Urothelium cell line (cell line): ENCODE results near the gene GDF10.

Experiments
- DNase-seq: peaks from one replicate; pipeline ENCODE4 v3.0.0; 2011; ENCODE audit warnings: low spot score, mixed read lengths
- FAIRE-seq: peaks from 2 replicates; lab custom pipeline; 2011; peaks lifted over from hg19 to GRCh38; lab: Jason Lieb, UNC

GDF10 gene

GRCh38 chr10:47291682-47292081 is 8.3 kb upstream of the GDF10 start:
- DNase-seq (no peak), FAIRE-seq (no peak)

- DNase-seq (no peak), FAIRE-seq (no peak)
Observed at GRCh38 chr10:47294057-47294456, 5.9 kb upstream of the GDF10 start.

- no peak for FAIRE-seq
- DNase-seq, result no peak
Observed at GRCh38 chr10:47294501-47294900, 5.5 kb upstream of the GDF10 start.

GRCh38 chr10:47295411-47295810 is 4.6 kb upstream of the GDF10 start:
- FAIRE-seq (no peak), DNase-seq (no peak)

GRCh38 chr10:47296156-47296894 is 3.7 kb upstream of the GDF10 start:
- FAIRE-seq (no peak), DNase-seq (no peak)

- FAIRE-seq, result no peak
Observed at GRCh38 chr10:47296941-47297340, 3.1 kb upstream of the GDF10 start.

GRCh38 chr10:47297866-47298540 is 2.0 kb upstream of the GDF10 start:
- FAIRE-seq, result no peak
- no peak for DNase-seq

More at GRCh38 chr10:47296941-47297340, 3.1 kb upstream of the GDF10 start:
- DNase-seq, result no peak

- no peak for DNase-seq
- no peak for FAIRE-seq
Observed at GRCh38 chr10:47298715-47299114, 1.3 kb upstream of the GDF10 start.

GRCh38 chr10:47300429-47300931 is 483 bp downstream of the GDF10 start:
- DNase-seq (peak; percentile 27), FAIRE-seq (no peak)

GRCh38 chr10:47301833-47302232 is 1.8 kb downstream of the GDF10 start:
- FAIRE-seq, result no peak
- DNase-seq, result no peak

- FAIRE-seq (no peak), DNase-seq (no peak)
Observed at GRCh38 chr10:47303105-47303504, 3.1 kb downstream of the GDF10 start.

- DNase-seq, result no peak
- FAIRE-seq, result no peak
Observed at GRCh38 chr10:47303866-47304265, 3.9 kb downstream of the GDF10 start.

- DNase-seq (no peak), FAIRE-seq (no peak)
Observed at GRCh38 chr10:47305566-47305965, 5.6 kb downstream of the GDF10 start.

- FAIRE-seq (no peak), DNase-seq (no peak)
Observed at GRCh38 chr10:47306387-47307210, 6.6 kb downstream of the GDF10 start.

- FAIRE-seq, result no peak
Observed at GRCh38 chr10:47307381-47307780, 7.4 kb downstream of the GDF10 start.

GRCh38 chr10:47308775-47309174 is 8.8 kb downstream of the GDF10 start:
- DNase-seq (no peak), FAIRE-seq (no peak)

More at GRCh38 chr10:47307381-47307780, 7.4 kb downstream of the GDF10 start:
- DNase-seq, result no peak

GRCh38 chr10:47309408-47310089 is 9.6 kb downstream of the GDF10 start:
- DNase-seq (no peak), FAIRE-seq (no peak)

- no peak for FAIRE-seq
Observed at GRCh38 chr10:47310090-47310505, 10.1 kb downstream of the GDF10 start.

GRCh38 chr10:47311193-47311931 is 11.4 kb downstream of the GDF10 start:
- no peak for FAIRE-seq
- peak; percentile 44 for DNase-seq

More at GRCh38 chr10:47310090-47310505, 10.1 kb downstream of the GDF10 start:
- DNase-seq, result no peak
